NCI-H82 (cell line): Measurements from ENCODE around the gene NEIL3.

ENCODE experiments used
- DNase-seq: peaks from one replicate; lab custom pipeline; 2025; lab: John Stamatoyannopoulos, UW

Gene NEIL3, protein sequence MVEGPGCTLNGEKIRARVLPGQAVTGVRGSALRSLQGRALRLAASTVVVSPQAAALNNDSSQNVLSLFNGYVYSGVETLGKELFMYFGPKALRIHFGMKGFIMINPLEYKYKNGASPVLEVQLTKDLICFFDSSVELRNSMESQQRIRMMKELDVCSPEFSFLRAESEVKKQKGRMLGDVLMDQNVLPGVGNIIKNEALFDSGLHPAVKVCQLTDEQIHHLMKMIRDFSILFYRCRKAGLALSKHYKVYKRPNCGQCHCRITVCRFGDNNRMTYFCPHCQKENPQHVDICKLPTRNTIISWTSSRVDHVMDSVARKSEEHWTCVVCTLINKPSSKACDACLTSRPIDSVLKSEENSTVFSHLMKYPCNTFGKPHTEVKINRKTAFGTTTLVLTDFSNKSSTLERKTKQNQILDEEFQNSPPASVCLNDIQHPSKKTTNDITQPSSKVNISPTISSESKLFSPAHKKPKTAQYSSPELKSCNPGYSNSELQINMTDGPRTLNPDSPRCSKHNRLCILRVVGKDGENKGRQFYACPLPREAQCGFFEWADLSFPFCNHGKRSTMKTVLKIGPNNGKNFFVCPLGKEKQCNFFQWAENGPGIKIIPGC

GRCh38 chr4:177309522-177310371 is at the start of gene NEIL3:
TSS of gene NEIL3 (plus strand) at chr4:177309874. CDS start at chr4:177309954, 80 bp downstream.
- DNase-seq = peak; percentile 94

GRCh38 chr4:177263818-177264217 is 45.9 kb upstream of the NEIL3 start:
- DNase-seq = no peak

DNA sequence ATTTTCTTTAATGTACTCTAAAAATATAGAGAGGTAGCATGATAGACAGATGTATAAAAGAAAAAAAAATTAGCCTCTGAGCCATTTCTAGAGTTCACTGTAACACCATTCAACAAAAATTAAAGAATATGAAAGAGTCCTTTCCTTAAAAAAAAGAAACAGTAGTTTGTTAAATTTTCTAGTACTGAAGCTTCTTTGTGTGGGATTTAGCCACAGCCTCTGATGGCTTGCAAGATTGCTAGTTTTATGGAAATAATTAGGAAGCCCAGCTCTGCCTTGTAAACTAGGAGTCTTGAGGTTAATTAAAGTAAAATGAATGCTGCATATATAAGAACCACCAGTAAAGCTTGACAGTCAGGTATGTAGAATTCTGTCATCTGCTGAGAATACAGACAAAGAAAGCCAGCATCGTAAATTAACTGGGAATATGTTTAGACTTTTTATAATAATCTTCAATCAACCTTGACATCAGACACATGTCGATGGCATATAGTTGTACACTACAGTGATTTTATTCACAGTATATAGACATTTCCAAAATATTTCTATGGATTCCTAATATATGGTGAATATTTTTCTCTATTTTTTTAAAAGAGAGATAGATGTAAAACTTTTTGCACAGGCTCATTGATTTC is 44.8 kb upstream of the NEIL3 start:
- DNase-seq = no peak

- DNase-seq = no peak
Observed at GRCh38 chr4:177265729-177266128, 43.9 kb upstream of the NEIL3 start.

DNA sequence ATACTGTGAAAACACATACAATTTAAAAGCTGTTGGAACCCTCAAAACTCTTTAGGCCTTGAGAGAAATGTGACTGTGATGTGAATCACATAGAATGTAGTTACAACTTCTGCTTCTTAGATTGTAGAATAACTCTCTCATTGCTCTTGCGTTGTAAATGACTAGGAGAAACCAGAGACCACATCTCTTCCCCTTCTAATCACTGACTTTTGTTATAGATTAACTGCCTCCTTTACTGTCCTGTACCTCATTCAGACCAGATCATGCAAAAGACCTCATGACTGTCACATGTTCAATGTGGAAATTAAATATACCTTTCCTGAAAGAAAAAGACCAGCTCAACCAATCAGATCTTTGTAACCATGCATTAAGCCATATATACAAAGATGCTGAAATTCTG is 43.2 kb upstream of the NEIL3 start:
- DNase-seq = no peak

GRCh38 chr4:177267911-177268310 is 41.8 kb upstream of the NEIL3 start:
- no peak for DNase-seq

- DNase-seq = peak; percentile 32
Observed at GRCh38 chr4:177271091-177271490, 38.6 kb upstream of the NEIL3 start.

DNA sequence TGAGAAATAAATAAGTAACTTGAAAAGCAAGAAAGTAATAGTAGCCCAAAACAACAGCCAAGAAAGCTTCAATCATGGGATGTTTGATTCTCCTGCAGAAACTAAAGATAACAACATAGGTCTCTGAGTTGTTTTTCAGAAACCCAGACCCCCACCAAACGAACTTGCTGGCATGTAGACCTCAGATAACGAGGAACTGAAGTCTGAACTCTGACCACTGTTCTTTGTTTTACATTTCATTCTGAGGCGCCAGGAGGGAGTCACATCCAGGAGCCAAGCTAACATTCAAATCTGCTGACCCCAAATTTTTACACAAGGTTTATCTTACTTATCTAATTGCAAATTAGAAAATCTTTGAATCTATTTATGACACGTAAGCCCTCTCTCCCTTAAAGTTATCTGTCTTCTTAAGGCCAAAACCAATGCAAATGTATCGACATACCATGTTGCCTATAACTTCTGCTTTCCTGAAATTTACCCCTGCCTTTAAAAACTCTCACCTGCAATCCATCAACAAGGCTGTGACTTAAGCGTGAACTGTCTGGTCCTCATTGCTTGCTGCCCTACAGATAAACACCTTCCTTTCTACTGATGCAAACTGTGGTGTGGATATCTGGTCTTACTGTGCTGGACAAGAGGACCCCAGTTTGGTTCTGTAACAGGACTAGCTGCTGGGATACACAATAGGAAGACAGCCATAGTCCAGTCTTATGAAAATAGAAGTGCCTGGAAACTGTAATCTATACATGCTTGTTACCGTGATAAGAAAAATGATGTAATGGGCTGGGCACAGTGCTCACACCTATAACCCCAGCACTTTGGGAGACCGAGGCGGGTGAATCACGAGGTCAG is 37.5 kb upstream of the NEIL3 start:
- DNase-seq = no peak

GRCh38 chr4:177275999-177276398 is 33.7 kb upstream of the NEIL3 start:
- no peak for DNase-seq

DNA sequence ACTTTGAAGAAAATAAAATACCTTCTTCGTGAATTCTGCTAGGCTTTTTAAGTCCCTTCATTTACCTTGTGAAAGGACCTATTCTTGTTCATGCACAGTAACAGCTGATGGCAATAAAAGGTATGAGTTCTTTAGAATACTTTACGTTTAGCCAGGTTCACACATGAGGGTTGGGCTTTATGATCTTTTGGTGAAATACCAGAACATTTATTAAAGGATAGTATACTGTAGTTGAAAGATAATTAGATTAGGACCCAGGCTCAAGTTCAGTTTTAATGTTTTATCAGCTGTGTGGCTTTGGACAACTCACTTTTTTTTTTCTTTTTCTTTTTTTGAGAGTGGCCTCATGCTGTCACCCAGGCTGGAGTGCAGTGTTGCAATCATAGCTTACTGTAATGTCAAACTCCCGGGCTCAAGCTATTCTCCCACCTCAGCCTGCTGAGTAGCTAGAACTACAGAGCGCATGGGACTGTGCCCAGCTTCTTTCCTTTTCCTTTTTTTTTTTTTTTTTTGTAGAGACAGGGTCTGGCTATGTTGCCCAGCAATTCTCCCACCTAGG is 28.2 kb upstream of the NEIL3 start:
- DNase-seq = no peak

DNA sequence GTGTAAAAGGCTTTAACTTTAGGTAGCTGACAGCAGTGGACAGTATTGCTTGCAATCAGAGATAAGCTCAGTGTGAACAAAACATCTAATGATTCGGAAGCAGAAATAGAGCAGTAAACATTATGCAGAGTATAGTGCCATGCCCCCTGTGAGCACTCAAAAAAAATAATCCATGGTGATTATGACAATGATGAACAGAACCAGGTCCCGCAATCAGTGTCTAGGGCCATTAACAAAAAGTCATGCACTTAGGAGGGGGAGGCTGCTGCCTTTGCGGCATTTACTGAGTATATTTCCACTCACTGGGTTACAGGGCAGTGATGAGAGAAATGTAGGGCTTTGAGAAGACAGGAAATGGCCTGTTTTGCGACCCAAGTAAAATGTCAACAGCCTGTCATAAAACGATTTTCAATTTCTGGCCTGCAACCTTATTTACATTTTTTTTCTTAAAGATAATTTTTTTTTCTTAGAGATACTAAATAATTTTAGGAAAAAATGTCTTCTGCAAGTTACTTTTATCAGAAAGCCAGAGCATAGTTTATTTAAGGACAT is 27.3 kb upstream of the NEIL3 start:
- no peak for DNase-seq

DNA sequence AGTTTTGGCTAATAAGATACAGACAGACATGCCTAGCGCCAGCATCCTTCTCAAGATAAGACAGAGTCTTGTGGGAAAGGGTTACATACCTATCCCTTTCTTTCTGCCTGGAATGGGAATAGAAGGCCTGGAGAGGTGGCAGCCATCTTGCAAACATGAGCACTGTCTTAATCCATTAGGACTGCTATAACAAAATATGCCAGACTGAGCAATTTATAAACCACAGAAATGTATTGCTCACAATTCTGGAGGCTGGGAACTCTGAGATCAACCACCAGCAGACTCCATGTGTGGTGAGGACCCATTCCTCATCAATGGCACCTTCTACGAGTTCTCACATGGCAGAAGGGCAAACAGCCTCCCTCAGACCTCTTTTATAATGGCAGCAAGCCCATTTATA is 26.5 kb upstream of the NEIL3 start:
- no peak for DNase-seq

DNA sequence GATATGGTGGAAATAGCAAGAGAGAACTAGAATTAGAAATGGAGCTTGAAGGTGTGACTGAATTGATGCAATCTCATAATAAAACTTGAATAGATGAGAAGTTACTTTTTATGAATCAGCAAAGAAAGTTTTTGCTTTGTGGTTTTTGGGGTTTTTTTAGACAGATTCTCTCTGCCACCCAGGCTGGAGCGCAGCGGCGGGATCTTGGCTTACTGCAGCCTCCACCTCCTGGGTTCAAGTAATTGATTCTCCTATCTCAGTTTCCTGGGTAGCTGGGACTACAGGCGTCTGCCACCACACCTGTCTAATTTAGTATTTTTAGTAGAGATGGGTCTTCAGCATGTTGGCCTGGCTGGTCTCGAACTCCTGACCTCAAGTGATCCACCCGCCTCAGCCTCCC is 23.7 kb upstream of the NEIL3 start:
- no peak for DNase-seq

DNA sequence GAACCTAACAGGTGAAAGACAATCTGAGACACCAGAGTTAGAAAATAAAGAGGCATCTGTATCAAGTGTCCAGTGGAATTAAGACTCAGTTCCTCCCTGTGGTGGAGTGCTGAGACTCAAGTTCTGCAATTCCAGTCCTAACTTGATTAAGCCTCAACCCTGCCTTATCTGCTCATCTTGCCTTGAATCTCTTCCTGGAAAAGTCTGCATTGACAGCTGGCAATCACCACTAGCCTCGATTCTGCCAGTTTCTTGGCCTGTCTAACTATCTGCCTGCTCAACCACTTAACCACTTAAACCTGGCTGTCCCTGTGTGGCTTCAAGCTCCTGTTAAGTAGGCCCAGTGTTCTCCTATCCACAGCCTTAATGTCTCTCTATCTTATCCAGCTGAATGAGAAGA is 22.4 kb upstream of the NEIL3 start:
- DNase-seq = no peak

DNA sequence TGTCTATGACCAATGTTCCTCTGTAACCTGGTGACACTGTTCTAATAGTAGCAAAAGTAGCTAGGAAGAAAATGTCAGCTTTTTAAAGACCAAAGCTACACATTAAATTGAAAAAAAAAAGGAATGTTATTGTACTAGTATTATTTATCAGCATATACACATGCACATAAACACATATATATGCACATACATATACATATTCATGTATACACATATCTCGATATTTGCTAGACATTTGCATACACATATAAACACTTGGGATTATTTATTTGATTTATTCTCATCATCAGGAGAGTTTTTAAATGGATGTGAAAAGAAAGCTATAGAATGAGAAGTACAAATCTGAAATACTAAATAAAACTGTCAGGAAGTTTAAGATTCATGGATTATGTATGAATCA is 21.3 kb upstream of the NEIL3 start:
- no peak for DNase-seq

GRCh38 chr4:177290780-177291179 is 18.9 kb upstream of the NEIL3 start:
- DNase-seq = no peak

- DNase-seq = no peak
Observed at GRCh38 chr4:177292171-177292570, 17.5 kb upstream of the NEIL3 start.

DNA sequence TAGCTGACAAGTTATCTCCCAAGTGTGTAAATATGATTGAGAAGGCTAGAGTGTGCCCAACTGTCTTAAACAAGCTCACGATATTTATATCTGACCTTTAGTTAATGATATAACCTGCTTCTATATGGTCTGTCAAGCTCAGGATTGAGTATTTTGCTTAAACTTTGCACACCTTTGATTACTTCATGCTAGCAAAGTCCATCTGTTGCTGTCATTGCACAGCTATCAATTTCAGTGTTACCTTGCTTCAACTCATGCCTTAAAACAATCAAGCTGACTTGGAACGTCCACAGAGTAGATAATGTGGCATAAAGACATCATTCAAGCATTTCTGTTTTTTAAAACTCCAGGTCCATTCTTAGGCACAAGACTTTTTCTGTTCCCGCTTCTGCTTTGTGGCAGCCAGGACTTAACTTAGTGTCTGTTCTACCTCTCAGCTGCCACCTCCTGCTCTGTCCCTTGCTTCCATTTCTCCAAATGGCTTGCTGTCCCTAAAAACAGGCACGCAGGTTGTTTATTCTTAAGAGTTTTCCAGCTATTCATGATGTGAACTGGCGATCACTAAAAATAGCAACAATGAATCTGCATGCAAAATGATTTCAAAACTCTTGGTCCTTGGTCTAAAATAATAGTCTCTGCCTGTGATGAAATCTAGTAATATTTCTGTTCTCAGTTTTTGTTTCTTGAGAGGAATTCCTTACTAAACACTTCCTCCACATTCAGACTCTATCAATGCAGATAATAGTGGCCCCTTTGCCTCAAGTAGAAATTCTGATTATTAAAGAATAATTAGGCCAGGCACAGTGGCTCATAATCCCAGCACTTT is 16.3 kb upstream of the NEIL3 start:
- DNase-seq = no peak

GRCh38 chr4:177297785-177298391 is 11.8 kb upstream of the NEIL3 start:
- no peak for DNase-seq
